Karpas-422 (cell line): ENCODE data around the gene TMIGD2. TPM values are rescaled to one million over a fixed set of nuclear protein-coding genes. Genes with fewer than 3 reads are reported as not detected.

Experiments
- DNase-seq: peaks from one replicate; pipeline ENCODE4 v3.0.0-alpha.2; 2015
- H2AFZ ChIP-seq: fragments of 200-600 bp; sonication (generic); 2 replicates; pipeline ENCODE4 v1.6.1; 2014; ENCODE audit warnings: antibody characterized with exemption, low read length, mixed read lengths
- H3K27ac ChIP-seq: fragments of 200-600 bp; sonication (generic); 2 replicates; pipeline ENCODE4 v1.5.1; 2014; ENCODE audit warnings: mild to moderate bottlenecking, low read length, moderate library complexity
- H3K27me3 ChIP-seq: fragments of 200-600 bp; sonication (generic); 2 replicates; pipeline ENCODE4 v1.6.1; 2014; ENCODE audit warnings: low read length, mixed read lengths
- H3K36me3 ChIP-seq: fragments of 200-600 bp; sonication (generic); 2 replicates; pipeline ENCODE4 v1.6.1; 2014; ENCODE audit warnings: low read length, mixed read lengths; ENCODE audit not compliant: insufficient read depth
- H3K4me1 ChIP-seq: fragments of 200-600 bp; sonication (generic); 2 replicates; pipeline ENCODE4 v1.6.1; 2014; ENCODE audit warnings: mild to moderate bottlenecking, low read length, mixed read lengths
- H3K4me2 ChIP-seq: fragments of 200-600 bp; sonication (generic); 2 replicates; pipeline ENCODE4 v1.6.1; 2014; ENCODE audit warnings: low read length, low read depth, mild to moderate bottlenecking; ENCODE audit not compliant: poor library complexity, severe bottlenecking
- H3K4me3 ChIP-seq: fragments of 200-600 bp; sonication (generic); 2 replicates; pipeline ENCODE4 v1.5.1; 2014; ENCODE audit warnings: mild to moderate bottlenecking, antibody characterized with exemption, low read length, mixed read lengths
- H3K79me2 ChIP-seq: fragments of 200-600 bp; sonication (generic); 2 replicates; pipeline ENCODE4 v1.6.1; 2014; ENCODE audit warnings: mild to moderate bottlenecking, low read length, mixed read lengths
- H3K9ac ChIP-seq: fragments of 200-600 bp; sonication (generic); 2 replicates; pipeline ENCODE4 v1.6.0; 2014; ENCODE audit warnings: low read length
- H3K9me2 ChIP-seq: fragments of 200-600 bp; sonication (generic), shearing (Covaris generic); replicated peaks from 2 replicates; pipeline ENCODE4 v1.6.0; 2014; ENCODE audit warnings: mild to moderate bottlenecking, low read length, moderate library complexity; ENCODE audit not compliant: insufficient read depth
- H3K9me3 ChIP-seq: fragments of 300-700, 200-600 bp; sonication (generic); 2 replicates; pipeline ENCODE4 v1.6.1; 2014; ENCODE audit warnings: low read length, mixed read lengths
- H4K20me1 ChIP-seq: fragments of 200-600 bp; sonication (generic); 2 replicates; pipeline ENCODE4 v1.6.1; 2014; ENCODE audit warnings: mild to moderate bottlenecking, antibody characterized with exemption, low read length, low read depth; ENCODE audit not compliant: insufficient read depth
- total RNA-seq: library from RNA; depleted of rRNA; stranded (reverse); fragments of >200 nt; shearing (Covaris generic); gene quantifications from 2 replicates; pipeline ENCODE4 v1.2.3, GENCODE V29; 2014; ENCODE audit warnings: low replicate concordance

The TMIGD2 gene
- total RNA-seq, 1 experiment from 2014 or later, result not detected

- Histone ChIP-seq H3K27ac (no peak overlapping the region), H3K4me2 (no peak overlapping the region), H4K20me1 (no peaks in the 10 kb centered on the region), H3K4me1 (no peaks in the 10 kb centered on the region), H3K79me2 (no peaks in the 10 kb centered on the region), H3K9me3 (peaks cover 15% of the 10 kb centered on the region), H2AFZ (no peak overlapping the region), H3K36me3 (no peaks in the 10 kb centered on the region), H3K4me3 (no peak overlapping the region), H3K27me3 (no peaks in the 10 kb centered on the region), H3K9ac (no peak overlapping the region), H3K9me2 (no peaks in the 10 kb centered on the region)
- no peak for DNase-seq
These were observed 18.2 kb upstream of the TMIGD2 start for GRCh38 chr19:4320419-4320818.

GRCh38 chr19:4319067-4319718 is 17.0 kb upstream of the TMIGD2 start:
- H3K9me3 ChIP-seq, result peaks cover 15% of the 10 kb centered on the region
- H3K36me3 ChIP-seq, result no peaks in the 10 kb centered on the region
- no peaks in the 10 kb centered on the region for H3K4me1 ChIP-seq
- H3K27ac ChIP-seq, result no peak overlapping the region
- H3K9ac ChIP-seq, result no peak overlapping the region
- DNase-seq, result no peak
- H2AFZ ChIP-seq, result no peak overlapping the region
- H4K20me1 ChIP-seq, result no peaks in the 10 kb centered on the region
- no peaks in the 10 kb centered on the region for H3K27me3 ChIP-seq
- no peaks in the 10 kb centered on the region for H3K79me2 ChIP-seq
- H3K9me2 ChIP-seq, result no peaks in the 10 kb centered on the region
- H3K4me2 ChIP-seq, result no peak overlapping the region
- H3K4me3 ChIP-seq, result no peak overlapping the region

- Histone ChIP-seq H3K36me3 (no peaks in the 10 kb centered on the region), H3K4me3 (no peak overlapping the region), H3K9ac (no peak overlapping the region), H4K20me1 (no peaks in the 10 kb centered on the region), H3K9me3 (peaks cover 15% of the 10 kb centered on the region), H3K4me1 (no peaks in the 10 kb centered on the region), H3K9me2 (no peaks in the 10 kb centered on the region), H3K4me2 (no peak overlapping the region), H3K27ac (no peak overlapping the region), H3K79me2 (no peaks in the 10 kb centered on the region), H2AFZ (no peak overlapping the region), H3K27me3 (no peaks in the 10 kb centered on the region)
- no peak for DNase-seq
These were observed 16.3 kb upstream of the TMIGD2 start for GRCh38 chr19:4318460-4318859.

- Histone ChIP-seq H3K27ac (no peak overlapping the region), H3K4me1 (no peaks in the 10 kb centered on the region), H3K79me2 (no peaks in the 10 kb centered on the region), H2AFZ (no peak overlapping the region), H3K27me3 (no peaks in the 10 kb centered on the region), H3K4me2 (no peak overlapping the region), H3K9me3 (peaks cover 15% of the 10 kb centered on the region), H3K4me3 (no peak overlapping the region), H3K9ac (no peak overlapping the region), H3K9me2 (no peaks in the 10 kb centered on the region), H4K20me1 (no peaks in the 10 kb centered on the region), H3K36me3 (no peaks in the 10 kb centered on the region)
- no peak for DNase-seq
These were observed 14.8 kb upstream of the TMIGD2 start for GRCh38 chr19:4316956-4317355.

- Histone ChIP-seq H3K4me1 (no peaks in the 10 kb centered on the region), H3K27ac (no peak overlapping the region), H3K4me2 (no peak overlapping the region), H3K4me3 (no peak overlapping the region), H2AFZ (no peak overlapping the region), H3K79me2 (no peaks in the 10 kb centered on the region), H4K20me1 (no peaks in the 10 kb centered on the region), H3K9me3 (no peaks in the 10 kb centered on the region; the same call in 1 of the 2 replicates), H3K9ac (no peak overlapping the region), H3K36me3 (no peaks in the 10 kb centered on the region), H3K27me3 (no peaks in the 10 kb centered on the region), H3K9me2 (no peaks in the 10 kb centered on the region)
- no peak for DNase-seq
These were observed 11.8 kb upstream of the TMIGD2 start for GRCh38 chr19:4313847-4314490.

GRCh38 chr19:4310247-4311121 is 8.3 kb upstream of the TMIGD2 start:
- Histone ChIP-seq H3K27me3 (no peaks in the 10 kb centered on the region), H3K36me3 (no peaks in the 10 kb centered on the region), H3K4me3 (no peak overlapping the region), H3K9ac (no peak overlapping the region), H3K79me2 (no peaks in the 10 kb centered on the region), H2AFZ (no peak overlapping the region), H3K27ac (no peak overlapping the region), H3K4me2 (no peak overlapping the region), H3K9me2 (no peaks in the 10 kb centered on the region), H4K20me1 (no peaks in the 10 kb centered on the region), H3K9me3 (no peaks in the 10 kb centered on the region), H3K4me1 (no peaks in the 10 kb centered on the region)
- peak; percentile 67 for DNase-seq

- no peaks in the 10 kb centered on the region for H3K9me2 ChIP-seq
- H3K4me2 ChIP-seq, result no peak overlapping the region
- H3K27ac ChIP-seq, result no peak overlapping the region
- no peak overlapping the region for H2AFZ ChIP-seq
- H3K4me1 ChIP-seq, result no peaks in the 10 kb centered on the region
- no peak overlapping the region for H3K4me3 ChIP-seq
- no peaks in the 10 kb centered on the region for H3K9me3 ChIP-seq
- DNase-seq, result no peak
- H3K36me3 ChIP-seq, result no peaks in the 10 kb centered on the region
- no peaks in the 10 kb centered on the region for H4K20me1 ChIP-seq
- H3K9ac ChIP-seq, result no peak overlapping the region
- no peaks in the 10 kb centered on the region for H3K27me3 ChIP-seq
- H3K79me2 ChIP-seq, result no peaks in the 10 kb centered on the region
These were observed 3.5 kb upstream of the TMIGD2 start for GRCh38 chr19:4305659-4306058.

- H2AFZ ChIP-seq, result no peak overlapping the region
- H3K9ac ChIP-seq, result no peak overlapping the region
- no peak overlapping the region for H3K27ac ChIP-seq
- no peak overlapping the region for H3K4me2 ChIP-seq
- H3K79me2 ChIP-seq, result no peaks in the 10 kb centered on the region
- H3K4me1 ChIP-seq, result no peaks in the 10 kb centered on the region
- DNase-seq, result no peak
- H4K20me1 ChIP-seq, result no peaks in the 10 kb centered on the region
- no peak overlapping the region for H3K4me3 ChIP-seq
- H3K9me3 ChIP-seq, result no peaks in the 10 kb centered on the region
- H3K27me3 ChIP-seq, result no peaks in the 10 kb centered on the region
- no peaks in the 10 kb centered on the region for H3K9me2 ChIP-seq
- H3K36me3 ChIP-seq, result no peaks in the 10 kb centered on the region
These were observed 3.0 kb upstream of the TMIGD2 start for GRCh38 chr19:4305257-4305612.
